Loucy (cell line): ENCODE measurements around the gene POLR2H.

Source experiments
- EZH2phosphoT487 ChIP-seq: fragments of 200-600 bp; IDR thresholded peaks from 2 replicates; pipeline ENCODE4 v1.6.1; 2018; ENCODE audit warnings: antibody characterized with exemption, mild to moderate bottlenecking, moderate library complexity, borderline replicate concordance
- TF ChIP-seq, protein P1 (sequence below): fragments of 200-600 bp; sonication (generic); conservative IDR thresholded peaks from 2 replicates; pipeline ENCODE4 v1.5.1; 2014; ENCODE audit warnings: mild to moderate bottlenecking, antibody characterized with exemption, low read length

- TF ChIP-seq, protein P1, sequence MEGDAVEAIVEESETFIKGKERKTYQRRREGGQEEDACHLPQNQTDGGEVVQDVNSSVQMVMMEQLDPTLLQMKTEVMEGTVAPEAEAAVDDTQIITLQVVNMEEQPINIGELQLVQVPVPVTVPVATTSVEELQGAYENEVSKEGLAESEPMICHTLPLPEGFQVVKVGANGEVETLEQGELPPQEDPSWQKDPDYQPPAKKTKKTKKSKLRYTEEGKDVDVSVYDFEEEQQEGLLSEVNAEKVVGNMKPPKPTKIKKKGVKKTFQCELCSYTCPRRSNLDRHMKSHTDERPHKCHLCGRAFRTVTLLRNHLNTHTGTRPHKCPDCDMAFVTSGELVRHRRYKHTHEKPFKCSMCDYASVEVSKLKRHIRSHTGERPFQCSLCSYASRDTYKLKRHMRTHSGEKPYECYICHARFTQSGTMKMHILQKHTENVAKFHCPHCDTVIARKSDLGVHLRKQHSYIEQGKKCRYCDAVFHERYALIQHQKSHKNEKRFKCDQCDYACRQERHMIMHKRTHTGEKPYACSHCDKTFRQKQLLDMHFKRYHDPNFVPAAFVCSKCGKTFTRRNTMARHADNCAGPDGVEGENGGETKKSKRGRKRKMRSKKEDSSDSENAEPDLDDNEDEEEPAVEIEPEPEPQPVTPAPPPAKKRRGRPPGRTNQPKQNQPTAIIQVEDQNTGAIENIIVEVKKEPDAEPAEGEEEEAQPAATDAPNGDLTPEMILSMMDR = no peak
- TF ChIP-seq EZH2phosphoT487 = no peak
Observed at GRCh38 chr3:184384342-184384741, 22.8 kb downstream of the POLR2H start.
